HEK293T (cell line): ENCODE results near the gene BRINP3.

Source experiments
- CTCF ChIA-PET: fragments of 350-600 bp; formaldehyde crosslinking; extraction: SDS; loops from one replicate; lab custom pipeline; 2021; ENCODE audit warnings: antibody characterized with exemption, inconsistent platforms; lab: Yijun Ruan, JAX
- POLR2A ChIA-PET: fragments of 350-600 bp; formaldehyde crosslinking; extraction: SDS; loops from one replicate; lab custom pipeline; 2020; ENCODE audit warnings: antibody characterized with exemption, inconsistent platforms; lab: Yijun Ruan, JAX
- DNase-seq: peaks from one replicate; pipeline ENCODE4 v3.0.0; 2012; ENCODE audit warnings: mixed read lengths; ENCODE audit errors: extremely low spot score
- ARNT ChIP-seq: fragments of 450-650 bp; IDR thresholded peaks from 2 replicates; pipeline ENCODE4 v1.6.1; 2017; ENCODE audit warnings: mild to moderate bottlenecking
- BHLHE40 ChIP-seq: fragments of 450-650 bp; IDR thresholded peaks from 2 replicates; pipeline ENCODE4 v1.6.1; 2016; ENCODE audit warnings: mild to moderate bottlenecking, moderate library complexity, borderline replicate concordance
- CTBP1 ChIP-seq: fragments of 450-650 bp; IDR thresholded peaks from 2 replicates; pipeline ENCODE4 v1.6.1; 2016; ENCODE audit warnings: borderline replicate concordance
- ELF4 ChIP-seq: fragments of 450-650 bp; IDR thresholded peaks from 2 replicates; pipeline ENCODE4 v1.6.1; 2017; ENCODE audit warnings: antibody characterized with exemption
- FOXA1 ChIP-seq: fragments of 450-650 bp; IDR thresholded peaks from 2 replicates; pipeline ENCODE4 v1.6.1; 2016; ENCODE audit warnings: mild to moderate bottlenecking
- FOXK2 ChIP-seq: fragments of 450-650 bp; IDR thresholded peaks from 2 replicates; pipeline ENCODE4 v1.6.1; 2016; ENCODE audit warnings: mild to moderate bottlenecking
- FOXM1 ChIP-seq: fragments of 450-650 bp; IDR thresholded peaks from 2 replicates; pipeline ENCODE4 v1.6.1; 2017; ENCODE audit warnings: mild to moderate bottlenecking, borderline replicate concordance
- HDGF ChIP-seq: fragments of 450-650 bp; IDR thresholded peaks from 2 replicates; pipeline ENCODE4 v1.6.1; 2017; ENCODE audit warnings: antibody characterized with exemption, borderline replicate concordance
- L3MBTL2 ChIP-seq: fragments of 450-650 bp; conservative IDR thresholded peaks from 2 replicates; pipeline ENCODE4 v1.6.1; 2016; ENCODE audit warnings: mild to moderate bottlenecking
- LEF1 ChIP-seq: fragments of 450-650 bp; IDR thresholded peaks from 2 replicates; pipeline ENCODE4 v1.6.1; 2017; ENCODE audit warnings: mild to moderate bottlenecking, borderline replicate concordance
- NFRKB ChIP-seq: fragments of 450-650 bp; IDR thresholded peaks from 2 replicates; pipeline ENCODE4 v1.6.1; 2016; ENCODE audit warnings: mild to moderate bottlenecking, moderate library complexity
- PKNOX1 ChIP-seq: fragments of 450-650 bp; IDR thresholded peaks from 2 replicates; pipeline ENCODE4 v1.6.1; 2016
- SP1 ChIP-seq: fragments of 450-650 bp; IDR thresholded peaks from 2 replicates; pipeline ENCODE4 v1.6.1; 2017
- SUZ12 ChIP-seq: fragments of 450-650 bp; IDR thresholded peaks from 2 replicates; pipeline ENCODE4 v1.6.1; 2016; ENCODE audit warnings: mild to moderate bottlenecking
- TARDBP ChIP-seq: fragments of 450-650 bp; IDR thresholded peaks from 2 replicates; pipeline ENCODE4 v1.6.1; 2016
- ZNF384 ChIP-seq: fragments of 450-650 bp; IDR thresholded peaks from 2 replicates; pipeline ENCODE4 v1.6.1; 2016

Gene BRINP3

DNA sequence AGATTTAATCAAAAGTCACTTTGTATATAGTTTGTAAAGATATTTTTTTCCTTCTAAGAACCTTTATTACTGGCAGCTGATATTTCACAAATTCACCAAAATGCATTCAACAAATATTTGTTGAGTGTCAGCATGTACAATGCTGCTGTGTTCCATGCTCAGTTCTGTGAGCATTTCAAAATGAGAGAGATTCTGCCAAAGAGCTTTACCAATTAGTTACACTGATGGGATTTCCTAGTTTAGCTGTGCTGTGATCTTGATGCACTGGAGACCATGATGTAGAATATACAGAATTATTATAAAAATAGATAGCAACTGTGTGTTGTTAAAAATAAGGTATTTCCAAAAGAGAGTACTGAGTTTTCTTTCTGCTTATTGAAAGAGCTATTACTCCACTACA is 225.6 kb downstream of the BRINP3 start:
- CTCF ChIA-PET = no interaction called here
- DNase-seq = no peak
- TF ChIP-seq BHLHE40 = no peak
- no peak for TF ChIP-seq L3MBTL2
- TF ChIP-seq LEF1 = no peak
- no peak for TF ChIP-seq FOXK2
- TF ChIP-seq ZNF384 = no peak
- no peak for TF ChIP-seq SP1
- no peak for TF ChIP-seq SUZ12
- POLR2A ChIA-PET = no interaction called here

DNA sequence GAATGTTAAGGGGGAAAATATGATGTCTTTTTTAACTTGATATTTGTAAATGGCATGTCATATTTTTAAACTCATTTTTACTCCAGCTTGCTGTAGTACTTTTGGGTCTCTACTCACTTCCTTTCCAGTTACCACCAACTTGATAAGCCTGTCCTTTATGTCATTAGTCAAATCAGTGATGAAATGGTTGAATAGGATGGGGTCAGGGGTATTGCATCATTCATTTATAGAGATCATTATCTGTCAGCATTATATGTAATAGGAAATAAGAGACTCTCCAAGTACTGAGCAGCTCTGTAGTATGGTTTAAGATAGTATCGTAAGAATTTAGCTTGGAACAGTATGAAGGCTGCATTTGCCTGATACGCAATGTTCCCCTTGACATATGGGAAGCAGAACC is 227.3 kb downstream of the BRINP3 start:
- no peak for DNase-seq
- ChIA-PET CTCF (no interaction called here), POLR2A (no interaction called here)
- no peak for TF ChIP-seq SUZ12
- TF ChIP-seq ELF4 = no peak
- TF ChIP-seq PKNOX1 = no peak
- no peak for TF ChIP-seq FOXA1
- no peak for TF ChIP-seq HDGF
- no peak for TF ChIP-seq ZNF384
- no peak for TF ChIP-seq FOXK2
- no peak for TF ChIP-seq TARDBP
- TF ChIP-seq NFRKB = no peak
- no peak for TF ChIP-seq L3MBTL2
- TF ChIP-seq LEF1 = no peak
- TF ChIP-seq ARNT = no peak
- no peak for TF ChIP-seq SP1
- no peak for TF ChIP-seq CTBP1
- TF ChIP-seq BHLHE40 = no peak
- TF ChIP-seq FOXM1 = no peak

- no peak for TF ChIP-seq ARNT
- no peak for TF ChIP-seq FOXA1
- peak; percentile 37 for TF ChIP-seq PKNOX1
- TF ChIP-seq SP1 = no peak
- CTCF ChIA-PET = no interaction called here
- POLR2A ChIA-PET = no interaction called here
- DNase-seq = no peak
Measured at GRCh38 chr1:190244406-190244805, 233.3 kb downstream of the BRINP3 start.

- no peak for DNase-seq
- ChIA-PET POLR2A (no interaction called here), CTCF (no interaction called here)
- no peak for TF ChIP-seq NFRKB
- no peak for TF ChIP-seq LEF1
- TF ChIP-seq ARNT = no peak
- TF ChIP-seq PKNOX1 = no peak
- TF ChIP-seq ELF4 = no peak
- no peak for TF ChIP-seq BHLHE40
- no peak for TF ChIP-seq HDGF
- no peak for TF ChIP-seq SP1
- TF ChIP-seq SUZ12 = no peak
- no peak for TF ChIP-seq CTBP1
- TF ChIP-seq ZNF384 = no peak
- no peak for TF ChIP-seq L3MBTL2
Measured at GRCh38 chr1:190243056-190243455, 234.6 kb downstream of the BRINP3 start.

DNA sequence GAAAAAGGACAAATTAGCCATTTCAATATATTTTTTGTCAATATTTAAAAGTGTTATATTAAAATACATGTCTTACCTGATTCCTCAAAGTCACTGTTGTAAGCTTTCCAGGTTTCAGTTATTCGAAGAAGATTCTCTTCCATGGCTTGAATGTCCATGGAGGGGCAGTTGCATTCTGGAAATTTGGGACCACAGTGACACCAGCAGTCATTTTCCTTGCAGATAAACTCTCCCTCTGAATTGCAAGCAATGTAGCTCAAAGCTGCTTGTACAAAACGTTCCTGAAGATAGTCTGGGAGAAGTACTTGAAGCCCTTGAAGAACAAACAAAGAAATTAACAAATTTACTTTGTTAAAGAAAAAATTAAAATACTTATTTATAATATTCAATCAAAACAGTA is 251.7 kb downstream of the BRINP3 start:
- no peak for DNase-seq
- CTCF ChIA-PET = no interaction called here
- TF ChIP-seq LEF1 = no peak
- TF ChIP-seq FOXA1 = no peak
- TF ChIP-seq ELF4 = no peak
- TF ChIP-seq L3MBTL2 = no peak
- no peak for TF ChIP-seq BHLHE40
- TF ChIP-seq SUZ12 = no peak
- TF ChIP-seq HDGF = no peak
- no peak for TF ChIP-seq TARDBP
- no peak for TF ChIP-seq ZNF384
- TF ChIP-seq SP1 = no peak
- TF ChIP-seq FOXK2 = no peak
- no peak for TF ChIP-seq FOXM1
- no peak for TF ChIP-seq PKNOX1
- no peak for TF ChIP-seq ARNT
- no peak for TF ChIP-seq CTBP1
- TF ChIP-seq NFRKB = no peak

GRCh38 chr1:190212450-190212849 is 265.2 kb downstream of the BRINP3 start:
- CTCF ChIA-PET = no interaction called here
- DNase-seq = no peak
- POLR2A ChIA-PET = no interaction called here
- no peak for TF ChIP-seq NFRKB
- TF ChIP-seq BHLHE40 = no peak

More for the DNA sequence above, 251.7 kb downstream of the BRINP3 start:
- POLR2A ChIA-PET = no interaction called here

DNA sequence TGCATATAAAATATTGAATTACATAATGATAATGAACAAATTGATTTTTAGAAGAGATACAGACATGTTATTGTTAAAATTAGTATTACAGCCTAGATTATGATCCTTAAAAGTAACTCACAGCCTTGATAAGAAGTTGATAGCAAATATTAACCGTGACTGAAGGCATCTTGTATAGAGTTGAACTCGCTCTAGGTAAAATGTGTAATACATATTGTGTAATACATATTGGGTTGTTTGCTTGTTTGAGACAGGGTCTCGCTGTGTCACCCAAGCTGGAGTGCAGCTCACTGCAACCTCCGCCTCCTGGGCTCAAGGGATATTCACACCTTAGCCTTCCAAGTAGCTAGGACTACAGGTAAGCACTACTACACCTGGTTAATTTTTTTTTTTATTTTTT is 269.9 kb downstream of the BRINP3 start:
- no peak for TF ChIP-seq CTBP1
- no peak for TF ChIP-seq FOXA1
- no peak for TF ChIP-seq HDGF
- TF ChIP-seq SUZ12 = no peak
- no peak for TF ChIP-seq LEF1
- no peak for TF ChIP-seq L3MBTL2
- no peak for TF ChIP-seq ARNT
- TF ChIP-seq BHLHE40 = no peak
- TF ChIP-seq SP1 = no peak
- TF ChIP-seq NFRKB = no peak
- no peak for TF ChIP-seq TARDBP
- TF ChIP-seq FOXM1 = no peak
- no peak for TF ChIP-seq ZNF384
- TF ChIP-seq FOXK2 = no peak
- TF ChIP-seq ELF4 = no peak
- no peak for TF ChIP-seq PKNOX1
- CTCF ChIA-PET = no interaction called here
- DNase-seq = no peak
- POLR2A ChIA-PET = no interaction called here
